Spleen (tissue), 7 donors: ENCODE measurements around the gene ETV7.

Experiments
- CTCF ChIP-seq, 11 experiments: fragments of 200-600 bp in 7 of 11; fragments of 450-650 bp in 4 of 11; sonication (generic) in 4 of 11; IDR thresholded peaks in 8 of 11; conservative IDR thresholded peaks in 3 of 11; 1 replicate in 7 of 11; 2 replicates in 4 of 11; pipeline versions ENCODE4 v1.4.0 to v1.8.0; 2016 to 2021; ENCODE audit warnings: antibody characterized with exemption in 11 of 11, inconsistent platforms in 4 of 11, mild to moderate bottlenecking in 1 of 11
- POLR2A ChIP-seq, 3 donors: fragments of 450-650 bp; IDR thresholded peaks; one replicate each; pipeline ENCODE4 v1.5.1; 2017; ENCODE audit warnings: antibody characterized with exemption in 3 of 3, mild to moderate bottlenecking in 1 of 3
- donor health status: DM: no; HTN: no; CAD: no; lungs with moderate emphysema.
- donor health status: DM: no; HTN: no; CAD: no.
- donor health status: DM: no; HTN: no; CAD: no.

GRCh38 chr6:36358226-36358915 is 29.1 kb downstream of the ETV7 start:
- TF ChIP-seq CTCF (IDR thresholded peaks at IDR 0.05 in 8 of 11, conservative IDR thresholded peaks at IDR 0.05 in 3 of 11) (no peak), POLR2A (IDR thresholded peaks at IDR 0.05) (no peak)
